HepG2 (cell line): ENCODE data around the gene GMCL2. TPM values are rescaled to one million over a fixed set of nuclear protein-coding genes. Genes with fewer than 3 reads are reported as not detected.

ENCODE experiments used
- ATAC-seq: fragments of 200-7000 bp; cut with Tn5 transposase; 3 replicates; pipeline ENCODE4 v1.9.1; 2020; ENCODE audit warnings: mild to moderate bottlenecking, moderate library complexity
- BruUV-seq: library from RNA; stranded (reverse); fragments of 400-500 nt; replicated peaks from 2 replicates; lab custom pipeline; 2021; lab: Mats Ljungman, UMichigan
- CTCF ChIA-PET: fragments of 300-600 bp; formaldehyde crosslinking; extraction: SDS; loops from one replicate; lab custom pipeline; 2021; ENCODE audit warnings: low total read pairs, inconsistent platforms, low intra/inter-chr PET ratio; lab: Yijun Ruan, JAX
- POLR2A ChIA-PET: fragments of 350-600 bp; sonication (Branson Sonifier 250); formaldehyde crosslinking; loops from one replicate; lab custom pipeline; 2020; ENCODE audit warnings: antibody characterized with exemption, inconsistent platforms; lab: Yijun Ruan, JAX
- DNase-seq: peaks from one replicate; pipeline ENCODE4 v3.0.0-alpha.2; 2015; ENCODE audit warnings: low spot score
- FAIRE-seq: peaks from 3 replicates; lab custom pipeline; 2011; peaks lifted over from hg19 to GRCh38; lab: Jason Lieb, UNC
- H2AFZ ChIP-seq: one replicate; pipeline ENCODE4 v1.6.1; 2011; ENCODE audit warnings: low read length, inconsistent platforms
- H3K27ac ChIP-seq: fragments of 300-600 bp; 3 replicates; pipeline ENCODE4 v1.8.0; 2011; ENCODE audit warnings: mixed run types, mild to moderate bottlenecking, mixed read lengths, low read length, inconsistent platforms; ENCODE audit not compliant: insufficient read depth; ENCODE audit errors: extremely low read length
- H3K27me3 ChIP-seq, 2 experiments: fragments of 200-600 bp in 1 of 2; 2 replicates in 1 of 2; 3 replicates in 1 of 2; pipeline versions ENCODE4 v1.6.0 to v1.8.0; 2011; ENCODE audit warnings: low read length in 2 of 2, mild to moderate bottlenecking in 2 of 2, moderate library complexity in 2 of 2, inconsistent platforms in 1 of 2; ENCODE audit not compliant: insufficient read depth in 2 of 2, control insufficient read depth in 1 of 2
- H3K36me3 ChIP-seq, 2 experiments: fragments of 200-600 bp in 1 of 2; replicated peaks in 1 of 2; 2 replicates in 1 of 2; 3 replicates in 1 of 2; pipeline versions ENCODE4 v1.5.1 to v1.8.0; 2011; ENCODE audit warnings: low read length in 2 of 2, inconsistent platforms in 1 of 2; ENCODE audit not compliant: insufficient read depth in 2 of 2, control insufficient read depth in 1 of 2
- H3K4me1 ChIP-seq: 2 replicates; pipeline ENCODE4 v1.5.1; 2012; ENCODE audit warnings: low read length, inconsistent platforms; ENCODE audit not compliant: insufficient read depth
- H3K4me2 ChIP-seq: 2 replicates; pipeline ENCODE4 v1.6.0; 2011; ENCODE audit warnings: low read depth, low read length, inconsistent platforms
- H3K4me3 ChIP-seq, 3 experiments: fragments of 200-600 bp in 1 of 3; sonication (generic), shearing (Covaris generic) in 1 of 3; replicated peaks in 1 of 3; 2 replicates each; pipeline ENCODE4 v1.5.1; 2011 to 2016; ENCODE audit warnings: low read length in 3 of 3, inconsistent platforms in 2 of 3, low read depth in 2 of 3, mild to moderate bottlenecking in 2 of 3, control low read depth in 1 of 3, mixed read lengths in 1 of 3; ENCODE audit not compliant: insufficient read depth in 1 of 3
- H3K79me2 ChIP-seq: one replicate; pipeline ENCODE4 v1.6.1; 2011; ENCODE audit warnings: low read length, inconsistent platforms; ENCODE audit not compliant: insufficient read depth
- H3K9ac ChIP-seq: 2 replicates; pipeline ENCODE4 v1.6.0; 2011; ENCODE audit warnings: mild to moderate bottlenecking, low read depth, low read length, inconsistent platforms; ENCODE audit not compliant: insufficient read depth
- H3K9me3 ChIP-seq: 2 replicates; pipeline ENCODE4 v1.5.1; 2012; ENCODE audit warnings: mild to moderate bottlenecking, low read length
- H4K20me1 ChIP-seq: 2 replicates; pipeline ENCODE4 v1.6.0; 2011; ENCODE audit warnings: inconsistent platforms, mild to moderate bottlenecking, low read length, moderate library complexity; ENCODE audit not compliant: insufficient read depth
- ADNP ChIP-seq: sonication (generic); formaldehyde crosslinking; IDR thresholded peaks from 2 replicates; pipeline ENCODE4 v1.4.0; 2020; ENCODE audit warnings: missing genetic modification reagents
- ELF3 ChIP-seq: IDR thresholded peaks from 2 replicates; pipeline ENCODE4 v1.6.1; 2016; ENCODE audit warnings: missing genetic modification reagents, missing compliant biosample characterization
- KDM4B ChIP-seq: sonication (generic); formaldehyde crosslinking; IDR thresholded peaks from 2 replicates; pipeline ENCODE4 v1.4.0; 2020; ENCODE audit warnings: missing genetic modification reagents
- PAF1 ChIP-seq: IDR thresholded peaks from 2 replicates; pipeline ENCODE4 v1.6.1; 2016; ENCODE audit warnings: missing genetic modification reagents, missing compliant biosample characterization
- POLR2A ChIP-seq, 2 experiments: IDR thresholded peaks; 2 replicates each; pipeline ENCODE4 v1.6.1; 2011; ENCODE audit warnings: low read depth in 2 of 2, low read length in 2 of 2, mild to moderate bottlenecking in 1 of 2, moderate library complexity in 1 of 2; ENCODE audit not compliant: insufficient read depth in 1 of 2
- POLR2AphosphoS2 ChIP-seq: IDR thresholded peaks from 2 replicates; pipeline ENCODE4 v1.6.1; 2011; ENCODE audit warnings: low read depth, low read length, improper control_type of control experiment
- RBFOX2 ChIP-seq: fragments of 200-400 bp; formaldehyde crosslinking; IDR thresholded peaks from 2 replicates; pipeline ENCODE4 v1.6.1; 2017; ENCODE audit warnings: low read depth, mild to moderate bottlenecking, low read length
- WGBS: methylation state at CpG from one replicate; pipeline ENCODE4 v1.1.6; 2017; ENCODE audit warnings: low lambda C conversion rate; 5-methylcytosine and 5-hydroxymethylcytosine counted together
- in situ Hi-C: cut with HindIII; loops from 2 replicates; pipeline ENCODE4 v1.10.0; 2017; ENCODE audit warnings: low pct_unique_long_range_greater_than_20kb; ENCODE audit not compliant: extremely low pct_ligation_motif_present
- intact Hi-C: fragments of 100-400 bp; cut with micrococcal nuclease; formaldehyde crosslinking; loops from one replicate; pipeline ENCODE4 v1.10.0; 2022; ENCODE audit not compliant: unreplicated experiment
- polyA plus RNA-seq, 8 experiments: library from polyadenylated mRNA; depleted of rRNA in 3 of 8; stranded (reverse) in 7 of 8; unstranded in 1 of 8; fragments of >200 nt; fragmentation: Illumina TruSeq in 4 of 8; extraction: Trizol in 4 of 8; gene quantifications; 2 replicates each; pipeline versions ENCODE4 v1.2.1 to v1.2.3, GENCODE V29; 2011 to 2016; ENCODE audit warnings: low read depth in 4 of 8, missing spikeins in 1 of 8, mixed read lengths in 1 of 8; ENCODE audit not compliant: insufficient read depth in 1 of 8
- total RNA-seq, 5 experiments: library from RNA; depleted of rRNA; stranded (reverse); fragments of >200 nt; fragmentation: Illumina TruSeq; extraction: Trizol; gene quantifications; 2 replicates each; pipeline ENCODE4 v1.2.3, GENCODE V29; 2016; ENCODE audit warnings: low read depth in 1 of 5

Gene GMCL2
- total and polyA plus RNA-seq, 2 of the 13 experiments (the other 11 are each of a cell fraction or from before 2014, with no cell fraction given): 0.03 TPM; not detected in 1

GRCh38 chr5:178221853-178222252 lies 34.7 kb upstream of the GMCL2 start:
- FAIRE-seq: no peak
- H3K79me2 ChIP-seq: no peaks in the 10 kb centered on the region
- no peak for DNase-seq
- CTCF ChIA-PET: no interaction called here
- TF ChIP-seq ELF3 (CRISPR knock-in tag) (no peak), POLR2A (IDR thresholded peaks at IDR 0.05; ENCODE audit: insufficient read depth in 1 of 2, low read depth in 2 of 2, low read length in 2 of 2) (peak; percentile 17 to 23; a peak in 1 of 4 replicates), PAF1 (CRISPR knock-in tag) (0 out of 2 replicates have a peak, but pooled peaks have one; percentile 49), KDM4B (no peak)
- in situ Hi-C loops (no loop called here), intact Hi-C loops (no loop called here)
- H3K4me3 ChIP-seq: no peak overlapping the region
- no peaks in the 10 kb centered on the region for H3K9me3 ChIP-seq
- POLR2A ChIA-PET: interaction anchor here (1.0 to 1.3 kb wide), 2 partner anchors 9 to 11 kb away, joined by 3 to 4 read pairs; partner anchors contain the start of gene PHYKPL
- H3K27me3 ChIP-seq: no peaks in the 10 kb centered on the region
- H3K9ac ChIP-seq: no peak overlapping the region
- no peaks in the 10 kb centered on the region for H3K4me1 ChIP-seq
- 94% methylated on average over 4 of the region's 5 CpGs for WGBS
- H3K4me2 ChIP-seq: no peak overlapping the region
- H4K20me1 ChIP-seq: no peaks in the 10 kb centered on the region
- no peak overlapping the region for H2AFZ ChIP-seq
- ATAC-seq: peak; percentile 6; the same call in 2 of the 3 replicates
- H3K36me3 ChIP-seq: peaks cover 7 to 13% of the 10 kb centered on the region in 2 experiments; a peak in 4 of 5 replicates
- no TSS peak for BruUV-seq
- no peak overlapping the region for H3K27ac ChIP-seq

- ATAC-seq (peak; percentile 10; the same call in 2 of the 3 replicates), FAIRE-seq (no peak), DNase-seq (no peak)
- Histone ChIP-seq H3K4me3 (no peak overlapping the region), H3K27ac (no peak overlapping the region), H2AFZ (no peak overlapping the region), H3K4me2 (no peak overlapping the region), H3K9me3 (no peaks in the 10 kb centered on the region), H4K20me1 (no peaks in the 10 kb centered on the region), H3K36me3 (peaks cover 5 to 19% of the 10 kb centered on the region in 2 experiments; a peak in 4 of 5 replicates), H3K27me3 (no peaks in the 10 kb centered on the region), H3K4me1 (no peaks in the 10 kb centered on the region), H3K79me2 (no peaks in the 10 kb centered on the region), H3K9ac (no peak overlapping the region)
- in situ Hi-C loops (no loop called here), intact Hi-C loops (no loop called here)
- POLR2A ChIA-PET: interaction anchor here (1.0 to 1.3 kb wide), 2 partner anchors 9 to 11 kb away, joined by 3 to 4 read pairs; partner anchors contain the start of gene PHYKPL
- CTCF ChIA-PET: no interaction called here
- BruUV-seq: no TSS peak
- TF ChIP-seq POLR2AphosphoS2: 0 out of 2 replicates have a peak, but pooled peaks have one; percentile 14
- peak; percentile 51; the same call in 1 of the 2 replicates for TF ChIP-seq PAF1 (CRISPR knock-in tag)
- no peak for TF ChIP-seq ADNP
- TF ChIP-seq RBFOX2: peak; percentile 40; the same call in 1 of the 2 replicates
- WGBS: 96% methylated on average over 3 of the region's 3 CpGs
These were observed 34.1 kb upstream of the GMCL2 start for GRCh38 chr5:178221282-178221681.
